Measurements from ENCODE around the gene TBC1D9B. TPM values are rescaled to one million over a fixed set of nuclear protein-coding genes. Genes with fewer than 3 reads are reported as not detected.

Gene TBC1D9B
- total RNA-seq, 4 donors from 2014 or later = 56.1 to 65.9 (median 62.7) TPM

DNA sequence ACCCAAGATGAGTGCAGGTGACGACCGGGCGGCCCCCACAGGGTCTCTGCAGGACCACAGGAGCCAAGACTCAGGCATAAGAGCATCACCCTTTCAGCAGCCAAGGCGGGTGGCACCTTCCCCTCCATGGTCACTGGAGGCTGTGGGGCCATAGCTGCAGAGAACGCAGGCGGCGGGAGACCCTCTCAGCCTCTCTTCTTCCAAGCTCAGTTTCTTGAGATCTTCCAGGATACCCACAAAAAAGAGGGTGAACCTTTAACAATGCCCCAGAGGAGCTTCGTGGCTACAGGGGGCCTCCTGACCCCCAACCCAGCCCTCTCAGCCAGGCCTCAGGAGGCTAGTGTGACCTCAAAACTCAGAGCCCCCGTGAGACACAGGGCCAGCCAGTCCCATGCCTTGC, 5.8 kb upstream of the TBC1D9B start:
- in situ Hi-C loops (cut with MboI; ENCODE audit: low sequenced_read_pairs in 4 of 4) = loop anchor here in 1 of 4 donors (25.0 kb wide), 1 partner anchor 174 kb away; no protein-coding TSS in a partner anchor
- Histone ChIP-seq H3K27ac (peak overlapping the region; percentile 24 to 71 (median 60)), H3K9me3 (no peaks in the 10 kb centered on the region), H3K4me1 (peaks cover 3 to 26% of the 10 kb centered on the region in 2 donors), H3K27me3 (no peaks in the 10 kb centered on the region), H3K4me3 (no peak overlapping the region), H3K36me3 (no peaks in the 10 kb centered on the region)
- TF ChIP-seq POLR2A (IDR thresholded peaks at IDR 0.05) = no peak
- TF ChIP-seq, protein P1, sequence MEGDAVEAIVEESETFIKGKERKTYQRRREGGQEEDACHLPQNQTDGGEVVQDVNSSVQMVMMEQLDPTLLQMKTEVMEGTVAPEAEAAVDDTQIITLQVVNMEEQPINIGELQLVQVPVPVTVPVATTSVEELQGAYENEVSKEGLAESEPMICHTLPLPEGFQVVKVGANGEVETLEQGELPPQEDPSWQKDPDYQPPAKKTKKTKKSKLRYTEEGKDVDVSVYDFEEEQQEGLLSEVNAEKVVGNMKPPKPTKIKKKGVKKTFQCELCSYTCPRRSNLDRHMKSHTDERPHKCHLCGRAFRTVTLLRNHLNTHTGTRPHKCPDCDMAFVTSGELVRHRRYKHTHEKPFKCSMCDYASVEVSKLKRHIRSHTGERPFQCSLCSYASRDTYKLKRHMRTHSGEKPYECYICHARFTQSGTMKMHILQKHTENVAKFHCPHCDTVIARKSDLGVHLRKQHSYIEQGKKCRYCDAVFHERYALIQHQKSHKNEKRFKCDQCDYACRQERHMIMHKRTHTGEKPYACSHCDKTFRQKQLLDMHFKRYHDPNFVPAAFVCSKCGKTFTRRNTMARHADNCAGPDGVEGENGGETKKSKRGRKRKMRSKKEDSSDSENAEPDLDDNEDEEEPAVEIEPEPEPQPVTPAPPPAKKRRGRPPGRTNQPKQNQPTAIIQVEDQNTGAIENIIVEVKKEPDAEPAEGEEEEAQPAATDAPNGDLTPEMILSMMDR (IDR thresholded peaks at IDR 0.05 in 4 of 5, conservative IDR thresholded peaks at IDR 0.05 in 1 of 5) = no peak
- no peak for ATAC-seq
- no peak for DNase-seq
- intact Hi-C loops (cut with DNase I; ENCODE audit: low total_unique reads) = no loop called here

DNA sequence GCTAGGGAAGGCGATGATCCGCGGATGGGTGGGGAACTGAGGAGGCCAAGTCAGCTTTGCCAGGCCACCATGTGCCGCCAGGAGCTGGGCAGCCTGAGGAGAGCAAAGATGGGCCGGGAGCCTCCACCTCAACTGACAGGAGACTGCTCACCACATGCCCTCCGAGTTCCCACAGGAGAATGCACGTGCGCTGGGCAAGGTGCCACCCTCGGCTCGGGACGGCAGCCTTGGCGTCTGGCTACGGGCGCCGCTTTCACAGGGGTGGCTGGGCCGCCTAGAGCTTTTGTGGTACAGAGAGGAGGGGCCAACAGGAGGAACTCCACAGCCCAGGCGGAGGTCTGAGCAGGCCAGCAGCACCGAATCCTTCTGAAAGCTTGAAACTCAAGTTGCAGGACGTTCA, 5.3 kb upstream of the TBC1D9B start:
- H3K27me3 ChIP-seq = no peaks in the 10 kb centered on the region
- H3K27ac ChIP-seq = peak overlapping the region; percentile 54 to 71 (median 60)
- intact Hi-C loops (cut with DNase I; ENCODE audit: low total_unique reads) = no loop called here
- H3K4me3 ChIP-seq = no peak overlapping the region
- H3K4me1 ChIP-seq = peaks cover 3 to 29% of the 10 kb centered on the region in 2 donors
- TF ChIP-seq, protein P1 (IDR thresholded peaks at IDR 0.05 in 4 of 5, conservative IDR thresholded peaks at IDR 0.05 in 1 of 5) = no peak
- no peak for TF ChIP-seq POLR2A (IDR thresholded peaks at IDR 0.05)
- in situ Hi-C loops (cut with MboI; ENCODE audit: low sequenced_read_pairs in 4 of 4) = loop anchor here in 1 of 4 donors (25.0 kb wide), 1 partner anchor 174 kb away; no protein-coding TSS in a partner anchor
- peak; percentile 76 to 79 for DNase-seq
- ATAC-seq = peak; percentile 49 to 72
- no peaks in the 10 kb centered on the region for H3K36me3 ChIP-seq
- H3K9me3 ChIP-seq = no peaks in the 10 kb centered on the region

DNA sequence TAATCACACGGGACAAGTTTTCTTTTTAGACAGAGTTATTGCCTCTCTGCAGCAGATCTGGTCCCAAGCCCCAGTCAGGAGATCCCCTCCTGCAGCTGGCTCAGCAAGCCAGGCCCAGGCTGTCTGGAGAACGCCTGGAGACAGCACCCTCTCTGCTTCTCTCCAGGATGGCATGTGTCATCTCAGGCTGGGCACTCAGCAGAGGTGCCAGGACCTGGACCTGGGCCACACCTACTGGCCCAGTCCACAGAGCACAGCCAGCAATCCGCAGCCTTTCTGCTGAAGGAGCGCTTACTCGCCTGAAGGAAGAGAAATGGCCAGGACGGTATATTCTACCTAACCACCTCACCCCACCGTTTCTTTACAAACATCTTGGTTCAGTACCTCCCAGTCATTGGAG, 4.7 kb upstream of the TBC1D9B start:
- peak; percentile 45 to 63 for ATAC-seq
- H3K27ac ChIP-seq = peak overlapping the region; percentile 54 to 71 (median 60)
- intact Hi-C loops (cut with DNase I; ENCODE audit: low total_unique reads) = no loop called here

DNA sequence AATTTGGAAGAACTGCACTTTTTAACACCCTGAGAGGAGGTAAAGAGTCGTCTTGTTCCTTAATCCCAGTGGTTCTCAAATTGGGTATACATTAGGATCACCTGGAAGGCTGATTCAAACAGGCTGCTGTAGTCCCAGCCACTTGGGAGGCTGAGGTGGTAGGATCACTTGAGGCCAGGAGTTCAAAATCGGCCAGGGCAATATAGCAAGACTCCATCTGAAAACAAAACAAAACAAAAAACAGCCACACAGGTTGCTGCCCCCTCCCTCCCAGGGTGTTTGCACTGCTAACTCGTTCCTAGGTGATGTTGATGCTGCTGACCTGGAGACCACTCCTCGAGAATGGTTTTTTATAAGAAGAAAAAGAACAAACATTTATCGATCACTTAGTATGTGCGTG, 1.5 kb upstream of the TBC1D9B start:
- H3K27ac ChIP-seq = no peak overlapping the region
- intact Hi-C loops (cut with DNase I; ENCODE audit: low total_unique reads) (loop anchor here (2.0 kb wide), 1 partner anchor 162 kb away; the partner anchor contains the start of gene RNF130), in situ Hi-C loops (cut with MboI; ENCODE audit: low sequenced_read_pairs in 4 of 4) (loop anchor here in 2 of 4 donors (10.0 to 25.0 kb wide), 2 partner anchors 104 to 178 kb away; partner anchors contain the start of gene MGAT4B (in 1 of the 2))

More for the DNA sequence above, 4.7 kb upstream of the TBC1D9B start:
- H3K27me3 ChIP-seq = no peaks in the 10 kb centered on the region
- TF ChIP-seq, protein P1 (IDR thresholded peaks at IDR 0.05 in 4 of 5, conservative IDR thresholded peaks at IDR 0.05 in 1 of 5) = no peak
- no peak for TF ChIP-seq POLR2A (IDR thresholded peaks at IDR 0.05)
- no peaks in the 10 kb centered on the region for H3K9me3 ChIP-seq
- H3K4me1 ChIP-seq = peaks cover 3 to 29% of the 10 kb centered on the region in 2 donors
- H3K36me3 ChIP-seq = no peaks in the 10 kb centered on the region
- DNase-seq = peak; percentile 47 to 79
- in situ Hi-C loops (cut with MboI; ENCODE audit: low sequenced_read_pairs in 4 of 4) = loop anchor here in 1 of 4 donors (25.0 kb wide), 1 partner anchor 175 kb away; no protein-coding TSS in a partner anchor
- no peak overlapping the region for H3K4me3 ChIP-seq

More for the DNA sequence above, 1.5 kb upstream of the TBC1D9B start:
- H3K4me1 ChIP-seq = peaks cover 10 to 36% of the 10 kb centered on the region in 2 donors
- no peak for TF ChIP-seq POLR2A (IDR thresholded peaks at IDR 0.05)
- TF ChIP-seq, protein P1 (IDR thresholded peaks at IDR 0.05 in 4 of 5, conservative IDR thresholded peaks at IDR 0.05 in 1 of 5) = no peak
- no peaks in the 10 kb centered on the region for H3K36me3 ChIP-seq
- H3K4me3 ChIP-seq = no peak overlapping the region
- no peaks in the 10 kb centered on the region for H3K27me3 ChIP-seq
- DNase-seq (no peak), ATAC-seq (no peak)
- H3K9me3 ChIP-seq = no peaks in the 10 kb centered on the region

Measured in gastrocnemius medialis (tissue), 4 donors.